Panc1 (cell line): ENCODE data around the gene IL17C.

Source experiments
- POLR2AphosphoS5 ChIP-seq: IDR thresholded peaks from 2 replicates; pipeline ENCODE4 v1.6.1; 2012; ENCODE audit warnings: mild to moderate bottlenecking, low read depth, low read length, moderate library complexity
- SIN3A ChIP-seq: IDR thresholded peaks from 2 replicates; pipeline ENCODE4 v1.6.1; 2012; ENCODE audit warnings: low read depth, mild to moderate bottlenecking, low read length, moderate library complexity, borderline replicate concordance; ENCODE audit not compliant: insufficient read depth
- TCF7L2 ChIP-seq: IDR thresholded peaks from 2 replicates; pipeline ENCODE4 v1.6.1; 2011; ENCODE audit warnings: mild to moderate bottlenecking, low read depth, low read length, inconsistent platforms
- TF ChIP-seq, protein P1 (sequence below): fragments of 450-650 bp; IDR thresholded peaks from 2 replicates; pipeline ENCODE4 v1.5.1; 2017; ENCODE audit warnings: mild to moderate bottlenecking
- TF ChIP-seq, protein P2 (sequence below), 2 experiments: IDR thresholded peaks; 2 replicates each; pipeline ENCODE4 v1.6.1; 2011 to 2012; ENCODE audit warnings: low read depth in 2 of 2, control low read depth in 1 of 2, low read length in 1 of 2, mild to moderate bottlenecking in 1 of 2, moderate library complexity in 1 of 2; ENCODE audit not compliant: insufficient read depth in 1 of 2

DNA sequence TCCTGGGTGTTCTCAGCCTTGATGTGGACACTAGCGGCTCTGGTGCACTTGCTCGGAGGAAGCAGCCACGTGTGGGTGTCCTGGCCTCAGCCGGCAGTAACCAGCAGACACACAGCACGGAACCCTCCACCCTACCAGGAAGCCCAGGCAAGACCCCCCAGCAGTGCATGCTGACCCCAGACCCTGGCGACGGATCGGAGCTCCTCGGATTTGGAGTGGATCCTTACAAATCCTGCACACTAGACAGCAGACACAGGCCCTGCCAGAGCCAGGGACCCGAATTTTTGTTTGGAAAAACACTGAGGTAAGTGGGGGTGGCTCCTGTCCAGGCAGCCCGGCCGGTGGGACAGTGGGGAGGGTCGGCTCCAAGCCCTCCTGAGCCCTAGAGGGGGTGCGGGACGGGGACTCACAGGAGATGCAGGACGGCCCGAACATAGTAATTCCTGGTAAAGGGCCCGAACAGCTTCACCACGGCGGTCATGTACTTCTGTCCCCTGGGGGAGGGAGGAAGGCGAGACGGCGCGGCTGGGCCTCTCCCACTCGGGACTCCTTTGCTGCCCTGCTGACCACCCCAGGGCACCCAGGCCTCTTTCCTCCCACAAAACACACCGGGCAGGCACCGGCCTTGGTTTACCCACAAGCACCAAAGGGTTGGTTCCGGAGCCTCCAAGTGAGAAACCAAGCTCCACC is 8.1 kb downstream of the IL17C start:
- TF ChIP-seq, protein P1, sequence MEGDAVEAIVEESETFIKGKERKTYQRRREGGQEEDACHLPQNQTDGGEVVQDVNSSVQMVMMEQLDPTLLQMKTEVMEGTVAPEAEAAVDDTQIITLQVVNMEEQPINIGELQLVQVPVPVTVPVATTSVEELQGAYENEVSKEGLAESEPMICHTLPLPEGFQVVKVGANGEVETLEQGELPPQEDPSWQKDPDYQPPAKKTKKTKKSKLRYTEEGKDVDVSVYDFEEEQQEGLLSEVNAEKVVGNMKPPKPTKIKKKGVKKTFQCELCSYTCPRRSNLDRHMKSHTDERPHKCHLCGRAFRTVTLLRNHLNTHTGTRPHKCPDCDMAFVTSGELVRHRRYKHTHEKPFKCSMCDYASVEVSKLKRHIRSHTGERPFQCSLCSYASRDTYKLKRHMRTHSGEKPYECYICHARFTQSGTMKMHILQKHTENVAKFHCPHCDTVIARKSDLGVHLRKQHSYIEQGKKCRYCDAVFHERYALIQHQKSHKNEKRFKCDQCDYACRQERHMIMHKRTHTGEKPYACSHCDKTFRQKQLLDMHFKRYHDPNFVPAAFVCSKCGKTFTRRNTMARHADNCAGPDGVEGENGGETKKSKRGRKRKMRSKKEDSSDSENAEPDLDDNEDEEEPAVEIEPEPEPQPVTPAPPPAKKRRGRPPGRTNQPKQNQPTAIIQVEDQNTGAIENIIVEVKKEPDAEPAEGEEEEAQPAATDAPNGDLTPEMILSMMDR: no peak
- TF ChIP-seq, protein P2, sequence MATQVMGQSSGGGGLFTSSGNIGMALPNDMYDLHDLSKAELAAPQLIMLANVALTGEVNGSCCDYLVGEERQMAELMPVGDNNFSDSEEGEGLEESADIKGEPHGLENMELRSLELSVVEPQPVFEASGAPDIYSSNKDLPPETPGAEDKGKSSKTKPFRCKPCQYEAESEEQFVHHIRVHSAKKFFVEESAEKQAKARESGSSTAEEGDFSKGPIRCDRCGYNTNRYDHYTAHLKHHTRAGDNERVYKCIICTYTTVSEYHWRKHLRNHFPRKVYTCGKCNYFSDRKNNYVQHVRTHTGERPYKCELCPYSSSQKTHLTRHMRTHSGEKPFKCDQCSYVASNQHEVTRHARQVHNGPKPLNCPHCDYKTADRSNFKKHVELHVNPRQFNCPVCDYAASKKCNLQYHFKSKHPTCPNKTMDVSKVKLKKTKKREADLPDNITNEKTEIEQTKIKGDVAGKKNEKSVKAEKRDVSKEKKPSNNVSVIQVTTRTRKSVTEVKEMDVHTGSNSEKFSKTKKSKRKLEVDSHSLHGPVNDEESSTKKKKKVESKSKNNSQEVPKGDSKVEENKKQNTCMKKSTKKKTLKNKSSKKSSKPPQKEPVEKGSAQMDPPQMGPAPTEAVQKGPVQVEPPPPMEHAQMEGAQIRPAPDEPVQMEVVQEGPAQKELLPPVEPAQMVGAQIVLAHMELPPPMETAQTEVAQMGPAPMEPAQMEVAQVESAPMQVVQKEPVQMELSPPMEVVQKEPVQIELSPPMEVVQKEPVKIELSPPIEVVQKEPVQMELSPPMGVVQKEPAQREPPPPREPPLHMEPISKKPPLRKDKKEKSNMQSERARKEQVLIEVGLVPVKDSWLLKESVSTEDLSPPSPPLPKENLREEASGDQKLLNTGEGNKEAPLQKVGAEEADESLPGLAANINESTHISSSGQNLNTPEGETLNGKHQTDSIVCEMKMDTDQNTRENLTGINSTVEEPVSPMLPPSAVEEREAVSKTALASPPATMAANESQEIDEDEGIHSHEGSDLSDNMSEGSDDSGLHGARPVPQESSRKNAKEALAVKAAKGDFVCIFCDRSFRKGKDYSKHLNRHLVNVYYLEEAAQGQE (IDR thresholded peaks at IDR 0.05; ENCODE audit: insufficient read depth in 1 of 2, low read depth in 2 of 2, low read length in 1 of 2): no peak
- TF ChIP-seq POLR2AphosphoS5: no peak
- no peak for TF ChIP-seq SIN3A
- no peak for TF ChIP-seq TCF7L2
